HL-60 (cell line): Measurements from ENCODE around the gene ZNRF3.

Source experiments
- POLR2AphosphoS5 ChIP-seq: IDR thresholded peaks from 2 replicates; pipeline ENCODE4 v1.6.1; 2012; ENCODE audit warnings: low read depth
- TF ChIP-seq, protein P1 (sequence below): IDR thresholded peaks from one replicate; pipeline ENCODE4 v1.5.1; 2011; ENCODE audit warnings: low read length, control low read depth, inconsistent platforms; ENCODE audit not compliant: insufficient read depth

DNA sequence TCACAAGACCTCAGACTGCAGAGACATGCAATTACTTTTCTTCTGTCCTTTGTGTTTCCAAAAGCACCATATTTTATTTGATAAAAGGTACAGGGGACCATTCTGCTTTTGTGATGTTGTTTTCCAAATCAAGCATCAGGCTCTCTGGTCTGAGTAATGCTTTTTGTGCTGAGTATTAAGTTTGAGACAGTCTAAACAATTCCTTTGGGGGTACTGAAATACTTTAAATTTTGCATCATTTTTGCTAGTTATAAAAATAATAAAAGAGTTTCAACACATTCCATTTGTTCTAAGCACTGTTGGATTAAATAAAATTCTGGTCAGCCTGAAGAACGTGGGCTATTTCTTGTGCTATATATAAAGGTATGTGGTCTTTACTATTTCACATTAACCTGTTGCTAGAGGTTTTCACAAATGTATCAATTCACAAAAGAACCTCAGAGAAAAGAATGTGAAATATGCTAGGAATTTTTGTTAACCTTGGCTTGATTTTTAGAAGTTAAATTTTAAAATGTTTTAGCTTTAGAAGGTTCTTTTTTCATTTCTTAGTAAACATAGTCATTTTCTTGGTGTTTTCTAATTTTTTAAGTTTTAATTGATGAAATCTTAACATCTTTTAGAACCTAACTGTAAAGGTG, 116.7 kb downstream of the ZNRF3 start:
- TF ChIP-seq, protein P1, sequence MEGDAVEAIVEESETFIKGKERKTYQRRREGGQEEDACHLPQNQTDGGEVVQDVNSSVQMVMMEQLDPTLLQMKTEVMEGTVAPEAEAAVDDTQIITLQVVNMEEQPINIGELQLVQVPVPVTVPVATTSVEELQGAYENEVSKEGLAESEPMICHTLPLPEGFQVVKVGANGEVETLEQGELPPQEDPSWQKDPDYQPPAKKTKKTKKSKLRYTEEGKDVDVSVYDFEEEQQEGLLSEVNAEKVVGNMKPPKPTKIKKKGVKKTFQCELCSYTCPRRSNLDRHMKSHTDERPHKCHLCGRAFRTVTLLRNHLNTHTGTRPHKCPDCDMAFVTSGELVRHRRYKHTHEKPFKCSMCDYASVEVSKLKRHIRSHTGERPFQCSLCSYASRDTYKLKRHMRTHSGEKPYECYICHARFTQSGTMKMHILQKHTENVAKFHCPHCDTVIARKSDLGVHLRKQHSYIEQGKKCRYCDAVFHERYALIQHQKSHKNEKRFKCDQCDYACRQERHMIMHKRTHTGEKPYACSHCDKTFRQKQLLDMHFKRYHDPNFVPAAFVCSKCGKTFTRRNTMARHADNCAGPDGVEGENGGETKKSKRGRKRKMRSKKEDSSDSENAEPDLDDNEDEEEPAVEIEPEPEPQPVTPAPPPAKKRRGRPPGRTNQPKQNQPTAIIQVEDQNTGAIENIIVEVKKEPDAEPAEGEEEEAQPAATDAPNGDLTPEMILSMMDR = no peak
- TF ChIP-seq POLR2AphosphoS5 = no peak
